Suprapubic skin (tissue), 4 donors: ENCODE results near the gene CLDN10. TPM values are rescaled to one million over a fixed set of nuclear protein-coding genes. Genes with fewer than 3 reads are reported as not detected.
A peak's percentile ranks its signal among the peaks of the same experiment; 100 is the strongest.

Experiments used
- DNase-seq, 2 donors: peaks; one replicate each; pipeline ENCODE4 v3.0.0-alpha.2; 2019; ENCODE audit warnings: low spot score in 2 of 2
- H3K27ac ChIP-seq: fragments of 200-600 bp; sonication (generic); one replicate; pipeline ENCODE4 v1.5.1; 2019
- H3K27me3 ChIP-seq: fragments of 200-600 bp; sonication (generic); one replicate; pipeline ENCODE4 v1.5.1; 2019
- H3K36me3 ChIP-seq: fragments of 200-600 bp; sonication (generic); one replicate; pipeline ENCODE4 v1.5.1; 2019
- H3K4me1 ChIP-seq: fragments of 200-600 bp; sonication (generic); one replicate; pipeline ENCODE4 v1.5.1; 2019
- H3K4me3 ChIP-seq: fragments of 200-600 bp; sonication (generic); one replicate; pipeline ENCODE4 v1.5.1; 2019; ENCODE audit warnings: mild to moderate bottlenecking
- H3K9me3 ChIP-seq: fragments of 200-600 bp; sonication (generic); one replicate; pipeline ENCODE4 v1.5.1; 2019
- EP300 ChIP-seq: sonication (generic); formaldehyde crosslinking; IDR thresholded peaks from one replicate; pipeline ENCODE4 v1.6.1; 2017; ENCODE audit warnings: antibody characterized with exemption
- POLR2A ChIP-seq, 2 donors: fragments of 450-650 bp; IDR thresholded peaks; one replicate each; pipeline ENCODE4 v1.6.1; 2017; ENCODE audit warnings: antibody characterized with exemption in 2 of 2, mild to moderate bottlenecking in 2 of 2, moderate library complexity in 2 of 2
- POLR2AphosphoS5 ChIP-seq, 3 donors: sonication (generic); formaldehyde crosslinking; IDR thresholded peaks; one replicate each; pipeline ENCODE4 v1.6.1; 2017; ENCODE audit warnings: antibody characterized with exemption in 3 of 3
- WGBS: methylation state at CpG from one replicate; pipeline ENCODE4 v1.1.5; 2018; 5-methylcytosine and 5-hydroxymethylcytosine counted together
- total RNA-seq, 4 donors: library from RNA; depleted of rRNA; stranded (reverse); fragments of >200 nt; gene quantifications; one replicate each; pipeline ENCODE4 v1.1.0, GENCODE V29; 2016
- TF ChIP-seq, protein P1 (sequence below), 2 donors: fragments of 200-600 bp in 1 of 2; fragments of 450-650 bp in 1 of 2; sonication (generic) in 1 of 2; IDR thresholded peaks; one replicate each; pipeline ENCODE4 v1.5.1; 2016 to 2019; ENCODE audit warnings: antibody characterized with exemption in 2 of 2, mild to moderate bottlenecking in 1 of 2, moderate library complexity in 1 of 2

CLDN10 gene, protein sequence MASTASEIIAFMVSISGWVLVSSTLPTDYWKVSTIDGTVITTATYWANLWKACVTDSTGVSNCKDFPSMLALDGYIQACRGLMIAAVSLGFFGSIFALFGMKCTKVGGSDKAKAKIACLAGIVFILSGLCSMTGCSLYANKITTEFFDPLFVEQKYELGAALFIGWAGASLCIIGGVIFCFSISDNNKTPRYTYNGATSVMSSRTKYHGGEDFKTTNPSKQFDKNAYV
- 10 to 100 TPM; 14.3 to 38.7 (median 22.0) TPM for total RNA-seq

DNA sequence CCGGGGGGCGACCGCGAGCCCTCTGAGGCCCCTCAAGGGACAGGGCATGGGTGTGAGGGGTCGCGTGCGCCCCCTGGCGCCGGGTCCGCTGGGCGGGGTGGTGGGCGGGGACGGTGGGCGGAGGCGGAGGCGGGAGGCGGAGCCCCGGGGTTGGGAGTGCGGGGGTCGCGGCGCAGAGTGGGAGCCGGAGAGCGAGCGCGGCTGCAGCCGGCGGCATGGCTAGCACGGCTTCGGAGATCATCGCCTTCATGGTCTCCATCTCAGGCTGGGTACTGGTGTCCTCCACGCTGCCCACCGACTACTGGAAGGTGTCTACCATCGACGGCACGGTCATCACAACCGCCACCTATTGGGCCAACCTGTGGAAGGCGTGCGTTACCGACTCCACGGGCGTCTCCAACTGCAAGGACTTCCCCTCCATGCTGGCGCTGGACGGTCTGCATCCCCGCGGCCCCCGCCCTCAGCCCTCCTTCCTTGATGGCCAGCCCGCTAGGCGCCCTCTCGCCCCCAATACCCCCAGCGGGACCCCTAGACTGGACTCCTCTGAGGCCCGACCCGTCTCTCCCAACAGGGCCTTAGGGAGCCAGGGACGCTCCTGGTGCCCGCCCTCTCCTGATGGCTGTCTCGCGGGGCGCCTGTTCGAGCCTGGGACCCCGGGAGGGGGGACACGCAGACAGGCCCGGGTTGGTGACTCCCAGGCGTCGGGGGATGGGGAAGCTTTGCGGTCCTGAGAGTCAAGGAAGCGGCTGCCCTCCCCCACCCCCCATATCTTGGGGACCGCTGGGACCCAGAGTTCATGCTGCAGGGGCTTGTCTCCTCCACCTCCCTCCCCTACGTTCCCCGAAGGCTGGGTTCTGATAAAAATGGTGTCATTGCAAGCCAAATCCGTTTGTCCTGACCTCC, at the start of gene CLDN10:
Gene CLDN10 (plus strand): TSS at position 182 of the 903 bp plus-strand sequence. CDS start 34 bp downstream, at position 216.
- Histone ChIP-seq H3K9me3 (no peaks in the 10 kb centered on the region), H3K4me1 (peaks cover 14% of the 10 kb centered on the region), H3K27me3 (peaks cover 55% of the 10 kb centered on the region), H3K27ac (peak within 1 kb of the TSS; percentile 62), H3K36me3 (no peaks in the 10 kb centered on the region), H3K4me3 (peak within 1 kb of the TSS; percentile 25)
- DNase-seq: peak in 1 of 2 donors; percentile 60
- TF ChIP-seq, protein P1, sequence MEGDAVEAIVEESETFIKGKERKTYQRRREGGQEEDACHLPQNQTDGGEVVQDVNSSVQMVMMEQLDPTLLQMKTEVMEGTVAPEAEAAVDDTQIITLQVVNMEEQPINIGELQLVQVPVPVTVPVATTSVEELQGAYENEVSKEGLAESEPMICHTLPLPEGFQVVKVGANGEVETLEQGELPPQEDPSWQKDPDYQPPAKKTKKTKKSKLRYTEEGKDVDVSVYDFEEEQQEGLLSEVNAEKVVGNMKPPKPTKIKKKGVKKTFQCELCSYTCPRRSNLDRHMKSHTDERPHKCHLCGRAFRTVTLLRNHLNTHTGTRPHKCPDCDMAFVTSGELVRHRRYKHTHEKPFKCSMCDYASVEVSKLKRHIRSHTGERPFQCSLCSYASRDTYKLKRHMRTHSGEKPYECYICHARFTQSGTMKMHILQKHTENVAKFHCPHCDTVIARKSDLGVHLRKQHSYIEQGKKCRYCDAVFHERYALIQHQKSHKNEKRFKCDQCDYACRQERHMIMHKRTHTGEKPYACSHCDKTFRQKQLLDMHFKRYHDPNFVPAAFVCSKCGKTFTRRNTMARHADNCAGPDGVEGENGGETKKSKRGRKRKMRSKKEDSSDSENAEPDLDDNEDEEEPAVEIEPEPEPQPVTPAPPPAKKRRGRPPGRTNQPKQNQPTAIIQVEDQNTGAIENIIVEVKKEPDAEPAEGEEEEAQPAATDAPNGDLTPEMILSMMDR (IDR thresholded peaks at IDR 0.05): no peak
- no peak for TF ChIP-seq POLR2AphosphoS5 (IDR thresholded peaks at IDR 0.05)
- TF ChIP-seq EP300: no peak
- no peak for TF ChIP-seq POLR2A (IDR thresholded peaks at IDR 0.05)
- WGBS: 6% methylated on average over 18 of the region's 70 CpGs

DNA sequence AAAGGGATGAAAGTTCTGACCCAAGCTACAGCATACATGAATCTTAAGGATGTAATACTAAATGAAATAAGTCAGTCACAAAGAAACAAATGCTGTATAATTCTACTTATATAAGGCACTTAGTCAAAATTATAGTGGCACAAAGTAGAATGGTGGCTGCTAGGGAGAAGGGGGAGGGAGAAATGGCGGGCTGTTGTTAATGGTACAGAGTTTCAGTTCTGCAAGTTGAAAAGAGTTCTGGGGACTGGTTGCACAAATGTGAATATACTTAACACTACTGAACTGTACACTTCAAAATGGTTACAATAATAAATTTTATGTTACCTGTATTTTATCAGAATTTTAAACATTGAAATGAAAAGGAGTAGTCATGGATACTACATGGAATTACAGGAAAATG, 48.9 kb upstream of the CLDN10 start:
- no peak overlapping the region for H3K4me3 ChIP-seq
- no peak for DNase-seq
- 82% methylated on average over 1 of the region's 1 CpG for WGBS

DNA sequence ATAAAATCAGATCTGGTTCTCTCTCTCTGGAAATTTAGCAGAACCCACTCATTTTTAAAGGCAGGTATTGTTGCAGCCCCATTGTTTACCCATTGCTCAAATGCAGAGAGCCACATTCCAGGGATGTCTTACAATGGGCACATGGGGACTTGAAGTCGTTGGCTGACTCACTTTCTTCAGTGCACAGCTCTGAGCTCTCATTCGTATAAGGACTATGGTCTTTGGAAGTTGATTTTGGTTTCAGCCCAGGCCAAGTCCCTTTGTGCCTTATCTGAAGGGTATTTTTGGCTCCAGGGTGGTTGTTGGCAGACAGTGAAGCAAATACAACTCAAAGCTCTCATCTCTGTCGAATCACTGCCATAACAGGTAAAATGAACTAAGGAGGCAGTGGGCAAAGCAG, 47.3 kb upstream of the CLDN10 start:
- no peak for DNase-seq
- no peak overlapping the region for H3K4me3 ChIP-seq
- H3K4me1 ChIP-seq: no peaks in the 10 kb centered on the region
- TF ChIP-seq EP300: no peak
- TF ChIP-seq POLR2AphosphoS5 (IDR thresholded peaks at IDR 0.05): no peak
- TF ChIP-seq, protein P1 (IDR thresholded peaks at IDR 0.05): no peak
- TF ChIP-seq POLR2A (IDR thresholded peaks at IDR 0.05): no peak
- H3K27me3 ChIP-seq: no peaks in the 10 kb centered on the region
- H3K9me3 ChIP-seq: no peaks in the 10 kb centered on the region
- H3K27ac ChIP-seq: no peak overlapping the region
- H3K36me3 ChIP-seq: no peaks in the 10 kb centered on the region
- WGBS: 67% methylated on average over 3 of the region's 3 CpGs

More for the DNA sequence above, 48.9 kb upstream of the CLDN10 start:
- no peaks in the 10 kb centered on the region for H3K27me3 ChIP-seq
- TF ChIP-seq, protein P1 (IDR thresholded peaks at IDR 0.05): no peak
- TF ChIP-seq EP300 (no peak), POLR2AphosphoS5 (IDR thresholded peaks at IDR 0.05) (no peak), POLR2A (IDR thresholded peaks at IDR 0.05) (no peak)
- H3K4me1 ChIP-seq: no peaks in the 10 kb centered on the region
- no peaks in the 10 kb centered on the region for H3K36me3 ChIP-seq
- H3K27ac ChIP-seq: no peak overlapping the region
- H3K9me3 ChIP-seq: no peaks in the 10 kb centered on the region

DNA sequence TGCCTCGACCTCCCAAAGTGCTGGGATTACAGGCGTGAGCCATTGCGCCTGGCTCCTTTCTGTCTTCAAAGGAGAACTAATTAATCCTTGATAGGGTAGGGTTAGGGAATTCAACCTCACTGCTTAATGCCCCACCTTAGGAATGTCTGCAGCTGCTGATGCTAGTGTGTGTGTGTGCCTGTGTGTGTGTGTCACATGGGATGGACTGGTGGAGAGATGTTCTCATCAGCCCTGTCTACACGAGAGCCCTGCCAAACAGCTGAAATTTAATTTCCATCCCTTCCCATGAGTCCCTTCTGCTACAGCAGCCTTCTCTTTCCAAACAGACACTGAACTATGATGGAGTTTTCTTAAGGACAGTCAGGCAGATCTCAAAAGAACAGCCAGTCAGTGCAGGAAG, 46.5 kb upstream of the CLDN10 start:
- H3K4me3 ChIP-seq: no peak overlapping the region
- DNase-seq: no peak
- no peaks in the 10 kb centered on the region for H3K9me3 ChIP-seq
- H3K4me1 ChIP-seq: no peaks in the 10 kb centered on the region
- TF ChIP-seq POLR2AphosphoS5 (IDR thresholded peaks at IDR 0.05) (no peak), POLR2A (IDR thresholded peaks at IDR 0.05) (no peak), EP300 (no peak)
- TF ChIP-seq, protein P1 (IDR thresholded peaks at IDR 0.05): no peak
- H3K27me3 ChIP-seq: no peaks in the 10 kb centered on the region
- H3K27ac ChIP-seq: no peak overlapping the region
- H3K36me3 ChIP-seq: no peaks in the 10 kb centered on the region
- WGBS: 75% methylated on average over 2 of the region's 4 CpGs

DNA sequence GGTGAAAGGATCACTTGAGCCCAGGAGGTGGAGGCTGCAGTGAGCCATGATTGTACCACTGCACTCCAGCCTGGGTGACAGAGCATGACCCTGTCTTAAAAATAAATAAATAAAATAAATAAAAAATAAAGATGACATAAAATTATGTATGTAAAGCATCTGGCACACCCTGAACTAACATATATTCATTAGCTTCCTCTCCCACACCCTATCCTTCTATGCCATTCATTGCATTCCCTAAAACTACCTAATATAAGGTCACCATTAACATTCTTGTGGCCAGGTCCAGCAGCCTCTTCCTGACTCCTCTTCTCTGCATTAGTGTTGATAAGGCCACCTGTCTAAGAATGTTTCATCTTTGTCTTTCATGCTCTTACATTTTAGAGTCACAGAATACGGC, 44.5 kb upstream of the CLDN10 start:
- H3K9me3 ChIP-seq: no peaks in the 10 kb centered on the region
- H3K36me3 ChIP-seq: no peaks in the 10 kb centered on the region
- no peaks in the 10 kb centered on the region for H3K4me1 ChIP-seq
- no peak overlapping the region for H3K27ac ChIP-seq
- H3K4me3 ChIP-seq: no peak overlapping the region
- TF ChIP-seq POLR2A (IDR thresholded peaks at IDR 0.05): no peak
- TF ChIP-seq, protein P1 (IDR thresholded peaks at IDR 0.05): no peak
- 97% methylated on average over 1 of the region's 1 CpG for WGBS
- H3K27me3 ChIP-seq: no peaks in the 10 kb centered on the region
- no peak for DNase-seq
